ENCODE results near the gene MARS1. TPM values are rescaled to one million over a fixed set of nuclear protein-coding genes. Genes with fewer than 3 reads are reported as not detected.
A peak's percentile ranks its signal among the peaks of the same experiment; 100 is the strongest.

MARS1 gene
- total RNA-seq, 2 experiments from 2014 or later = 203 to 204 TPM

- Histone ChIP-seq H3K4me1 (ENCODE audit: insufficient read depth, low read length) (no peaks in the 10 kb centered on the region), H3K27me3 (ENCODE audit: control insufficient read depth in 1 of 2, insufficient read depth in 2 of 2, low read length in 2 of 2) (no peaks in the 10 kb centered on the region), H3K9me3 (ENCODE audit: control insufficient read depth in 1 of 2, insufficient read depth in 1 of 2, low read length in 2 of 2) (no peaks in the 10 kb centered on the region), H3K27ac (ENCODE audit: low read depth in 1 of 2, low read length in 2 of 2) (no peak overlapping the region), H3K4me3 (ENCODE audit: low read length) (no peak overlapping the region), H3K36me3 (ENCODE audit: insufficient read depth, low read length) (peaks cover 71% of the 10 kb centered on the region)
- no peaks in the 10 kb centered on the region for H3K27me3 Mint-ChIP-seq
- no peaks in the 10 kb centered on the region for H3K9me3 Mint-ChIP-seq
- ATAC-seq (ENCODE audit: poor library complexity) (no peak), DNase-seq (no peak)
- H3K4me3 Mint-ChIP-seq = no peak overlapping the region
- ChIA-PET POLR2A (no interaction called here), CTCF (no interaction called here)
- intact Hi-C loops (cut with DNase I, micrococcal nuclease) = no loop called here
- peaks cover 69% of the 10 kb centered on the region for H3K36me3 Mint-ChIP-seq (ENCODE audit: low read depth)
- no peak for TF ChIP-seq CTCF (IDR thresholded peaks at IDR 0.05)
- no peaks in the 10 kb centered on the region for H3K4me1 Mint-ChIP-seq (ENCODE audit: low read depth)
- H3K27ac Mint-ChIP-seq = peak overlapping the region; percentile 53
Observed at GRCh38 chr12:57511161-57511560, 23.3 kb downstream of the MARS1 start.

- H3K9me3 Mint-ChIP-seq = no peaks in the 10 kb centered on the region
- Histone ChIP-seq H3K9me3 (ENCODE audit: control insufficient read depth in 1 of 2, insufficient read depth in 1 of 2, low read length in 2 of 2) (no peaks in the 10 kb centered on the region), H3K4me1 (ENCODE audit: insufficient read depth, low read length) (no peaks in the 10 kb centered on the region), H3K27me3 (ENCODE audit: control insufficient read depth in 1 of 2, insufficient read depth in 2 of 2, low read length in 2 of 2) (no peaks in the 10 kb centered on the region), H3K36me3 (ENCODE audit: insufficient read depth, low read length) (peaks cover 73% of the 10 kb centered on the region), H3K4me3 (ENCODE audit: low read length) (no peak overlapping the region), H3K27ac (ENCODE audit: low read depth in 1 of 2, low read length in 2 of 2) (peak overlapping the region in 1 of 2 donors; percentile 3)
- H3K27ac Mint-ChIP-seq = peak overlapping the region; percentile 53
- peaks cover 71% of the 10 kb centered on the region for H3K36me3 Mint-ChIP-seq (ENCODE audit: low read depth)
- intact Hi-C loops (cut with DNase I, micrococcal nuclease) = no loop called here
- H3K27me3 Mint-ChIP-seq = no peaks in the 10 kb centered on the region
- DNase-seq = no peak
- no peak overlapping the region for H3K4me3 Mint-ChIP-seq
- ChIA-PET POLR2A (interaction anchor here (0.6 kb wide), 1 partner anchor 1773 kb away, joined by 3 read pairs; no protein-coding TSS in a partner anchor), CTCF (interaction anchor here (1.5 kb wide), 1 partner anchor 35 kb away, joined by 3 read pairs; the partner anchor contains the start of gene DCTN2)
- no peak for ATAC-seq (ENCODE audit: poor library complexity)
- H3K4me1 Mint-ChIP-seq (ENCODE audit: low read depth) = no peaks in the 10 kb centered on the region
- TF ChIP-seq CTCF (IDR thresholded peaks at IDR 0.05) = no peak
Observed at GRCh38 chr12:57511588-57512325, 23.9 kb downstream of the MARS1 start.

GRCh38 chr12:57512665-57513064 lies 24.8 kb downstream of the MARS1 start:
- H3K36me3 Mint-ChIP-seq (ENCODE audit: low read depth) = peaks cover 80% of the 10 kb centered on the region
- CTCF ChIA-PET = interaction anchor here (1.5 kb wide), 1 partner anchor 34 kb away, joined by 3 read pairs; the partner anchor contains the start of gene DCTN2
- H3K4me1 Mint-ChIP-seq (ENCODE audit: low read depth) = peaks cover 5% of the 10 kb centered on the region

More at GRCh38 chr12:57512665-57513064, 24.8 kb downstream of the MARS1 start:
- DNase-seq (no peak), ATAC-seq (ENCODE audit: poor library complexity) (no peak)
- H3K27me3 Mint-ChIP-seq = no peaks in the 10 kb centered on the region
- Histone ChIP-seq H3K4me3 (ENCODE audit: low read length) (no peak overlapping the region), H3K27ac (ENCODE audit: low read depth in 1 of 2, low read length in 2 of 2) (no peak overlapping the region), H3K9me3 (ENCODE audit: control insufficient read depth in 1 of 2, insufficient read depth in 1 of 2, low read length in 2 of 2) (no peaks in the 10 kb centered on the region), H3K4me1 (ENCODE audit: insufficient read depth, low read length) (peaks cover under 1% of the 10 kb centered on the region), H3K27me3 (ENCODE audit: control insufficient read depth in 1 of 2, insufficient read depth in 2 of 2, low read length in 2 of 2) (no peaks in the 10 kb centered on the region), H3K36me3 (ENCODE audit: insufficient read depth, low read length) (peaks cover 82% of the 10 kb centered on the region)
- H3K4me3 Mint-ChIP-seq = no peak overlapping the region
- H3K27ac Mint-ChIP-seq = peak overlapping the region; percentile 53
- H3K9me3 Mint-ChIP-seq = no peaks in the 10 kb centered on the region
- POLR2A ChIA-PET = no interaction called here
- intact Hi-C loops (cut with DNase I, micrococcal nuclease) = no loop called here
- TF ChIP-seq CTCF (IDR thresholded peaks at IDR 0.05) = no peak
